HG03280 (cell line): ENCODE results near the gene DCLRE1B.
"Not testable (repeated sequence)": the region's sequence is repeated elsewhere in the genome, so short reads cannot be mapped to it uniquely, and the experiment has no call there.

ENCODE experiments used
- ATAC-seq: cut with Tn5 transposase; IDR thresholded peaks from one replicate; pipeline ENCODE4 v1.9.1; 2021; ENCODE audit warnings: mild to moderate bottlenecking, moderate library complexity; ENCODE audit not compliant: unreplicated experiment

DCLRE1B gene

DNA sequence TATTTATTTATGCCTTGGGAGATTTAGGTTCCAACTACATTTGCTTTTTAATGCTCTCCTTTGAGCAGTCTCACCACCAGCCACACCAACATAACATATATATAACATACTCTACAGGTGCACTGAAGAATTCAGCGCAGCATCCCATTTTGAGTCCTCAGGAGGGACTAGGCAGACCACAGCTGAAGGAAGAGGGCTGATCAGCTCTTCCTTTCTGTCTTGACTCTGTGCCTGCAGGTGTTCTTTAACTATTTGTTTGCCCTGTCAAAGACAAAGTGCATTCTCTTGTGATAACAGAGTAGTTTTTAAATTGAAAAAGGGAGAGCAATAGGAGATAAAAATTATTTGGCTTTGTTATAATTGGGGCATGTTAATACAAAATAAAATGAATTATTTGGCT is 41.0 kb downstream of the DCLRE1B start:
- ATAC-seq, result no peak

DNA sequence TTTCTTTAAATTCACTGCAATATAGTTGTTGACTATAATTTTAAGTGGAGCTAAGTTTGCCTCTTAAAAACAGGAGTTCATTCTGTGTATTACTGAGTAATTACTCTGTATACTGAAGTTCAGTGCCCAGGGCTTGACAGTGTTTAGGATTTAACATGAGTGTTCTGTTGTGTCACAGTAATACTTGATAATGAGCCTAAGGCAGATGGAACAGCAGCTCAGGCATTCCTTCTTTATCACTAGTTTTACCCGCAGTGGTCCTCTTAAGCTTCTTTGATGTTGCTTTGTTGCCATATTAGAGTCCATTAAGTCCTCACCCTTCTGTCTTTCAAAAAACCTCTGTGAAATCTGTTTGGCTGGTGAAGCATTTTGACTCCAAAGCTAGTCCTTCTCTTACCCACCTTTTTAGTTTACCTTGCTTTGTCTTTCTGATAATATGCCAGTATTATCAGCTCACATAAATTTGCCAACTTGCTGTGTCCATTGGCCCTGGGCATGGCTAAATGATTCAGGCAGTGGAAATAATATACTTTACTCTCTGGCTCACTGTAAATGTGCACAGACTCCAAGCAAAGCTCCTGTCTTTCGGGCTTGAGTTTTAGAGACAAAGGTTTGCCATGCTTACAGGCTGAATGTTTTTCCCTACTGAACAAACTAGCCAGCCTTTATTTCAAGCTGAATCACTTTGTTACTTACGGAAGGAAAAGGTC is 41.7 kb downstream of the DCLRE1B start:
- no peak for ATAC-seq

DNA sequence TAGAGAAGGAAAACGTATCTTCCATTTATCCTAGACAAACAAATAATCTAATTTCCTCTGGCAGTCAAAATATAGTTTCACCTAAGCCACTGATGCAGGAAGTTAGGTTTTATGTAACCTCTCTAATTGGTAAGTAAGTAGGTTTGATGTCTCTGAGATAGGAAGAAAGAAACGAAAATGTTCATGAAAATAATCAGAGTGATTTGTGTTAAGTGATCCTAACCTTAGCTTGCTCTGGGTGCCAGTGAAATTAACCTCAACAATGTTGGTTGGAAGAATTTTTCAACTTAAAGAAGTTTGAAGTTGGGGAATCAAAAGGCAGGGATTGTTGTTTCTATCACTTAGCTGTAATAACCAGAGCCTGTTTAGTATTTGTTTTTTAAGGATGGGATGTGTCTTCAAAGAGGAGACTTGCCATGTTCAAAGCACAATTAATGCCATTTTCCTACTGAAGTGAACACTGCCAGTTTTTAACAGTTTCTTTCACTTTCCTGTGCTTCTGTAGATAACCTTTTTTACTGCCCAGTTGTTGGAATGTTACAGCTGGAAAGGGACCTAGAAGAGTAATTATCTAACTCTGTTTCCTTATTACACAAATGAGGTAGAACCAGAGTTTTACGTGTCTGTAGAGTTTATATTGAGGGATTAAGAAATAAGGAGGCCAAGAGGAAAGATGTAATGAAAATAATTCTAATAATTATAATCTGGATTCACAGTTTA is 42.4 kb downstream of the DCLRE1B start:
- no peak for ATAC-seq

- not testable (repeated sequence) for ATAC-seq
These were observed 43.0 kb downstream of the DCLRE1B start for GRCh38 chr1:113948151-113948550.

DNA sequence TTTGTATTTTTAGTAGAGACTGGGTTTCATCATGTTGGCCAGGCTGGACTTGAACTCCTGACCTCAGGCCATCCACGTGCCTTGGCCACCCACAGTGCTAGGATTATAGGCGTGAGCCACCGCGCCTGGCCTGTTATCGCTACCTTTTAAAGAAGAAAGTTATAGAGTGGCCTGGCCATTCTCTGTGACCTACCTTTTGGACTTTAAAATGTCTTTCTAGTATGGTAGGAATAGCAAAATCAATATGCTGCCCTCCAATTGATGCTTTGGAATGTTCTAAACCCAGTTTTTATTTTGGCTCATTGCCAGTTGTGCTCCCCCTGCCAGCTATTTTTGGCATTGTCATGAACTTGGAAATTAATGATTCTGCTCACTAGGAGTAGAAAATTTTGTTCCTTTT is 43.9 kb downstream of the DCLRE1B start:
- no peak for ATAC-seq

- ATAC-seq, result no peak
These were observed 45.8 kb downstream of the DCLRE1B start for GRCh38 chr1:113950908-113951307.

DNA sequence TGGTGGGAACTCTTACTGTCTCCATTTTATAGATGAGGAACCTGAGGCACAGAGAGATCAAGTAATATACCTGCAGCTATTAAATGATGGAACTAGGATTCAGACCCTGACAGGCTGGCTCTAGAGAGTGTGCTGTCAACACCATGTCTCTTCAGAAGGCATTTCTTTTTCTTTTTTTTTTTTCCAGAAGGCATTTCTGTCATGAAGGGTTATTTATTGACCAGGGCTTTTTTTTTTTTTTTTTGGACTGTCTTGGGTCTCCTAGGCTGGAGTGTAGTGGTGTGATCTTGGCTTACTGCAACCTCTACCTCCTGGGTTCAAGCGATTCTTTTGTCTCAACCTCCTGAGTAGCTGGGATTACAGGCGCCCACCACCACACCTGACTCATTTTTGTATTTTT is 46.6 kb downstream of the DCLRE1B start:
- no peak for ATAC-seq

GRCh38 chr1:113957984-113958383 is 52.9 kb downstream of the DCLRE1B start:
- ATAC-seq, result no peak

DNA sequence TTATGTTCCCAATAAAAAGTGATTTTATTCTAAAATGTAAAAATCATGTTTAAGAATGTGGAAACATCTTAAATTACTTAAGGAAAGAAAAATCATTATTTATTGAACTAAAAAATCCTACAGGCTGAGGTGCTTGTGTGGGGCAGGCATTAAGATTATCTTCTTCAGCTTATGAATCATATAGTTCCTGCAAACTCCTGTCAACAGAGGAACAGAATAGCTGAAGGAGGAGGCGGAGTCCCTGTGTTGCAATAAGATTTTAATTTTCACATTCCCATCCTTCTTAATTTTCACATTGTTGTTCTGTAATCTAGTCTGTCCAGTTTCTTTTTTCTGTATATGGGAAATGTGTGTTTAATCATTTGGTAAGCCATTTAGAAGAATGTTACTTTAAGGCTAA is 53.6 kb downstream of the DCLRE1B start:
- no peak for ATAC-seq

- ATAC-seq, result no peak
These were observed 58.3 kb downstream of the DCLRE1B start for GRCh38 chr1:113963281-113963906.
